ENCODE results near the gene RFTN1.

The RFTN1 gene

GRCh38 chr3:16295298-16295890, 218.1 kb downstream of the RFTN1 start:
- DNase-seq = no peak

- DNase-seq = no peak
Observed at GRCh38 chr3:16294844-16295243, 218.7 kb downstream of the RFTN1 start.

DNA sequence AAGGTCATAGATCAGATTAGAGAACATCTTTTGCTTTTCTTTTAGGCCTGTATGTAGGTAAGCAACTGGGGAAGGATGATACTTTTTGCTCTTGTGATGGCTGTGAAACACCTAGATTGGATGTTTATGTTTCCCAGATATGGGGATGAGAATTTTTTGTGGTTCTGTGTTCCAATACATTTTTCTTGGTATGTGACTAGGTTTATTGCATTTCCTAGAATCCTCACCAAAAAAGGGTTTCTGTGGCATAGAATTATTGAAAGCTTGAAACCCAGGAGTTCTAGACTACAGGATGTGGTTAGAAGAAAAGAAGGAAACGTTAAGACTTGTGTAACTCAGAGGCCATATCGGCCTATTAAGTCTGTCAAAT, 222.7 kb downstream of the RFTN1 start:
- no peak for DNase-seq

DNA sequence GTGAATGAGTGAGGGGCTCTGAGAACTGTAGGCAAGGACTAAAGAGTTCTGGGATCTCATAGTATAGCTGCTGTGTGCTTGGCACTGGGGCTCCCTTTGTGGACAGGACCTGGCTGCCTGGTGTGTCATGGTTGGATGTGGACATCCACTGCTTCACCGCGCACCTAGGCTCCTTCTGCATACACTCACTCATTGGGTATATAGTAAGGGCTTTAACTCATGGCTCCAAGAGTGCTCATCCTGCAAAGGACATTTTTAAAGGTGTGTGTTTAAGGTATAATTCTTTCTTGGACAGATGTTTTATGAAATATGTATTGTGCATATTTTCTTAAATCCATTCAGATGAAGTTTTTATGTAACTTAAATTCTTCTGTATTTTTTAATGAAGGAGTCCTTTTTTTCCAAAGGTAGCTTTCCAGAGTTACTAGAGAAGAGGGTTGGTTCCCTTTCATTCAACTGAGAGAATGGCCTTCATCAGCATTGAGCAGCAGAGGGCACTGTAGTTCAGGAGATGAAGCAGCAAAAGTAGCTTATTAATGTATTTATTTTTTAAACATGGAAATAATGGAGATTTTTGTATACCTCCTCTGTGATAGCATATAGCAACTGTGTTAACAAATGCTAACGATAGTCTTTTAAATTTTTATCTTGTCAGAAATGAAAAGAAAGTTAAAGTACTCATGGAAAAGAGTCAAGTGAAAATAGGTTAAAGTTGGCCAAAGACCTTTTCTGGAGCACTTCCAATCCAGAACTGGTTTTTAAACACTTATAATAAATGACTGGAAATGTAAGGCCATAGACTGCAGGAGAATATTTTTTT, 223.3 kb downstream of the RFTN1 start:
- DNase-seq = peak; percentile 43

GRCh38 chr3:16289144-16289889, 224.2 kb downstream of the RFTN1 start:
- no peak for DNase-seq

GRCh38 chr3:16288664-16289063, 224.8 kb downstream of the RFTN1 start:
- DNase-seq = no peak

- no peak for DNase-seq
Observed at GRCh38 chr3:16286751-16287543, 226.6 kb downstream of the RFTN1 start.

DNA sequence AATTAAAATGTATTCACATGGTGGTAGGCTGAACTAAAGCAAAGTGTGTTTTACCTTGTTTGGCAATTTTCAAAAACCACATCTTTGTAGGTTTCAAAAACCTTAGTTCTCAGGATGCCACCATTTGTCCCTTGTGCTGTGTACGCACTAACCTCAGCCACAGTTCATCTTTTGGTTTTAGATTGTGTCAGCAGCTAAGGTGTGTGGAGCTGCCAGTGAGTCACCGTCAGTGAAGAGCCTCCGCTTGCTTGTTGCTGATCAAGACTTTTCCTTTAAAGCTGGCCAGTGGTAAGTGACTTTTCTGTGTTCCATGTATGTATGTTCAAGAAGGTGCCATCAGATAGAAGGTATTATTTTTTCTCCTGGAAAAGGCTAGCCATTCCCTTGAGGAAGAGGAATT, 227.3 kb downstream of the RFTN1 start:
- DNase-seq = no peak

GRCh38 chr3:16284633-16285032, 228.9 kb downstream of the RFTN1 start:
- DNase-seq = no peak

- DNase-seq = no peak
Observed at GRCh38 chr3:16280671-16281070, 232.8 kb downstream of the RFTN1 start.

DNA sequence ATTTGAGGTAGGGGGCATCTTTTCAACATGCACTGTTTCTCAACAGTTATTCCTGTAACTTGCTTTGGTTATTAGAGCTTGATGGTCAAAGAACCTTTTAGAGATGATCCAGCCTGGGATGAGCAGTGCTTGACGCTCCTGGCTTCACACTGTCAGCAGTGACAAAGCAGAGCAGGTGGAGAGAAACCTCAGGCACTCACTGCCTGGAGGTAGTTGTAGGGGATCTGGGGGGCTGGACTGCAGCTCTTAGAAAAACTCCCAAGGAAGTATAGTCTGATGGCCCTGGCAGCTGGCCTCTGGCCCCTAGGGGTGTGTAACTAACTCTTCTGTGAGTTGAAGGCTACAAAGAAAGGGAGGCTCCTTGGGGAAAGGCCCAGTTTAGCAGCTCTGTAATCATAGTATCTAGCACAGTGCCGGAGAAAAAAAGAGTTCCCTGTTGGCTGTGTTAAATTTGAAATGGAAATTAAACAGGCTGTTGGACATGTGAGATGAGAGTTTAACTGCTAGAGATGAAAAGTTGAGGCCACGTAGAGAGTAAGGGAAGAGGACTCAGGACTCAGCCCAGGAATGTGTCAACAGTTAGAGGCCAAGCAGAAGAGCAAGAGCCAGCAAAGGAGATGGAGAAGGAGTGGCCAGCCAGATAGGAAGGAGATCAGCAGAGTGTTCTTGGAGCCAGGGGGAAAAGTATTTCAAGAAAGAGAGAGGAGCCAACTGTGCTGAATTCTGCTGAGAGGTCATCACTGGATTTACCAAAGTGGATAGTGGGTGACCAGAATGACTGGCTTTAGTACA, 234.3 kb downstream of the RFTN1 start:
- no peak for DNase-seq

DNA sequence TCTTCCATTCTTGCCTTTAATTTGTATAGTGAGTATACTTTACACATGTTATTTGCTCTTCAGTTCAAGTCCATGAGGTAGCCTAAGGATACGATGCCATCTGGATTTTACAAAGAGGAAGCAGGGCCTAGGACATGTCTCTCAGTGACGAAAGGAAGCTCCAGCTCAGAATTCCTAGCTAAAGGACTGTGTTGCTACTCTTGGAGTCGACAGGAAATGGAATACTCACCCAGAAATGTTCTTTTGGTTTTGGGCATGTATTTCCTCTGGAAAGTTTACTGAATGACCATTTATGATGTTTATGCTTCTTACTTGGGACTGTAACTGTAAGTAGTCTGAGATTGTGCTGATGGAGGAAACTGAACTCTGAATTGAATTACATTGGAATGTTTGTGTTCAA, 236.0 kb downstream of the RFTN1 start:
- DNase-seq = no peak

DNA sequence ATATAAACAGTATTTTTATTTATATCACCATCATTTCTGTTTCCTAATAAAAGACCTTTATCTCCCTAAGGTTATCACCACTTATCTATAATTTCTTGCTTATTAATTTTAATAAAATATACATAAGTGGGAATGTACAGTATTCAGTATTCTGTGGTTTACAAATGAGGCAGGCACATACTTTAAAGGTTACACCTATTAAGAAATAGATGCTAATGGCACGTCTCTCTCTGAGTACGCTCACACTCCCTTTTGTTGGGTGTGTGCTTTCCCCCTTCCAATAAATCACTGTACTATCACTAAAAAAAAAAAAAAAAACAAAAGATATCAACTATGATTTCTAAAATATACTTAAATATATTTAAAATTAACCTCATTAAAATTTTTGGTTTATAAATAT, 239.6 kb downstream of the RFTN1 start:
- DNase-seq = no peak

- DNase-seq = no peak
Observed at GRCh38 chr3:16272588-16272987, 240.9 kb downstream of the RFTN1 start.

DNA sequence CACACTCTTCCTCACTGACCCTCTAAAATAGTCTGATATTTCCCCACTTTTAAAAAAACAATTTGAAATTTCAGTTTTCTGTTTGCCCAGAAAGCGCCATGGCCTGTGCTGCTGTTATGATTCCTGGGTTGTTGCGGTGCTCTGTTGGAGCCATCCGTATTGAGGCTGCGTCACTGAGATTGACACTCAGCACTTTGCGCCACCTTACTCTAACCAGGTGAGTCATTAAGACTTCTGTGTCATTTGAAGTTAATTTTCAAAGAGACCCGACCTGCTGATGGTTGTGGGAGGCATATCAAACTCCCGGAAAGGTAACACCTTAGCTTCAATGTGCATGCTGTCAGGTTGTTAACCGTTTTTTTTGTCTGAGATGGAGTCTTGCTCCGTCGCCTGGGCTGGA, 242.6 kb downstream of the RFTN1 start:
- DNase-seq = no peak

GRCh38 chr3:16266714-16267113, 246.8 kb downstream of the RFTN1 start:
- no peak for DNase-seq

Data from DMS53 (cell line).